Measurements from ENCODE around the gene ACTRT2.

DNA sequence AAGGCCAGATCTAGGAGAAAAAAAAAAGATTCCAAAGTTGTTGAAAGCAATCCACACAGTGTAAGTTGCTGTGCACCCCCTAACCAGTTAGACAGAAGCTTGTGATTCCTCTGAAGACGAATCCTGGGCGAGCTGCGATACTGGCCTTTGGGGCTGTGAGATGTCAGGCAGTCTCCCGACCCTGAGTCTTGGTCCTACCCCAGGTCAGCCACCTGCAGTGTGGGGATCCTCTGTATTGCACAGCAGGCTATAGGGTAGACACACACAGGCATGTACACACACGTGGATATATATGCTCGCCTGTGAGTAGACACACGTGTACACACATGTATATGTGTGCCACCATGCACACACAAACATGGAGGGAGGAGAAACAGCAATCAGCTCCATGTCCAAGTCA lies 12.9 kb downstream of the ACTRT2 start:
- TF ChIP-seq, protein P1, sequence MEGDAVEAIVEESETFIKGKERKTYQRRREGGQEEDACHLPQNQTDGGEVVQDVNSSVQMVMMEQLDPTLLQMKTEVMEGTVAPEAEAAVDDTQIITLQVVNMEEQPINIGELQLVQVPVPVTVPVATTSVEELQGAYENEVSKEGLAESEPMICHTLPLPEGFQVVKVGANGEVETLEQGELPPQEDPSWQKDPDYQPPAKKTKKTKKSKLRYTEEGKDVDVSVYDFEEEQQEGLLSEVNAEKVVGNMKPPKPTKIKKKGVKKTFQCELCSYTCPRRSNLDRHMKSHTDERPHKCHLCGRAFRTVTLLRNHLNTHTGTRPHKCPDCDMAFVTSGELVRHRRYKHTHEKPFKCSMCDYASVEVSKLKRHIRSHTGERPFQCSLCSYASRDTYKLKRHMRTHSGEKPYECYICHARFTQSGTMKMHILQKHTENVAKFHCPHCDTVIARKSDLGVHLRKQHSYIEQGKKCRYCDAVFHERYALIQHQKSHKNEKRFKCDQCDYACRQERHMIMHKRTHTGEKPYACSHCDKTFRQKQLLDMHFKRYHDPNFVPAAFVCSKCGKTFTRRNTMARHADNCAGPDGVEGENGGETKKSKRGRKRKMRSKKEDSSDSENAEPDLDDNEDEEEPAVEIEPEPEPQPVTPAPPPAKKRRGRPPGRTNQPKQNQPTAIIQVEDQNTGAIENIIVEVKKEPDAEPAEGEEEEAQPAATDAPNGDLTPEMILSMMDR (IDR thresholded peaks at IDR 0.05) = no peak
- no peak for TF ChIP-seq MXI1 (IDR thresholded peaks at IDR 0.05; ENCODE audit: low read depth, low read length)
- no peak for TF ChIP-seq POLR2AphosphoS5 (IDR thresholded peaks at IDR 0.05; ENCODE audit: low read depth, low read length)
- TF ChIP-seq TAF1 (IDR thresholded peaks at IDR 0.05; ENCODE audit: borderline replicate concordance, low read depth, low read length) = no peak
- TF ChIP-seq YY1 (IDR thresholded peaks at IDR 0.05; ENCODE audit: low read depth) = no peak
- TF ChIP-seq TCF12 (IDR thresholded peaks at IDR 0.05) = no peak
- no peak for TF ChIP-seq NRF1 (IDR thresholded peaks at IDR 0.05; ENCODE audit: low read depth, low read length)
- TF ChIP-seq MAX (IDR thresholded peaks at IDR 0.05; ENCODE audit: low read depth) = no peak
- no peak for TF ChIP-seq EP300 (IDR thresholded peaks at IDR 0.05; ENCODE audit: borderline replicate concordance in 1 of 2, low read depth in 1 of 2, low read length in 1 of 2)
- no peak for TF ChIP-seq NFIC (IDR thresholded peaks at IDR 0.05; ENCODE audit: borderline replicate concordance)

Measured in SK-N-SH (cell line).